Globus pallidus (tissue), 1 donor: ENCODE results near the gene BRF1.

Experiments used
- DNase-seq: peaks from one replicate; pipeline ENCODE4 v3.0.0-alpha.2; 2015; ENCODE audit warnings: low spot score

BRF1 gene

DNA sequence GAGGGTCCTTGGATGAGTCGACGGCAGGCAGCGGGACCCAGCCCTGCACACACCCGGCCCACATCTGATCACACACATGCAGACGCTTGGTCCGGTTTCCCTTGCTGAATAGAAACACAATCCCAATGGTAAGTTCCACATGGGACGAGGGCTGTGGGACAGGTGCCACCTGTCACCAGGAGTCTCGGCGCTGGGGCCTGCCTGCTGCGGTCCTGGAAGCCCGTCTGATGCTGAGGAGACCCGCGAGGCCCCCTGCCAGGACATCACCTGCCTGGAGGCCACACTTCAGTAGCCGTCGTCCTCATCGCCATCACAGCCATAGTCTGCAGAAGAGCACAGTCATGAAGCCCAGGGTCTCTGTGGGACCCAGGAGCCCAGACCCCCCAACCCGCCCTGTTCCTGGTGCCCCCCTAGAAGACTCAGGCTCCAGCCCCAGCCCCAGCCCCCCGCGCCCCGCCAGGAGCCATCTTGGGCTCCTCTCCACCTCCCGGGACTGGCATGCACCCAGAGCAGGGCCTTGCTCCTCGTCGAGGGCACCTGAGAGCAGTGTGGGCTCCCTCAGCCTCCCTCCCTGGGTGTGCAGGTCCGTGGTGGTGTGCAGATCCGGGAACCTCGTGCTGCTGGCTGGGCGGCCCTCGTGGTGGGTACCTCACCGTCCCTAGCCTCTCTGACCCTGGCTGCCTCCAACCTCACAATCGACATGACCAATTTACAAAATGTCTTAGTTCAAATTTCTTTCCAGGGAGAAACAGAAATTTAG is 90.4 kb downstream of the BRF1 start:
- no peak for DNase-seq

DNA sequence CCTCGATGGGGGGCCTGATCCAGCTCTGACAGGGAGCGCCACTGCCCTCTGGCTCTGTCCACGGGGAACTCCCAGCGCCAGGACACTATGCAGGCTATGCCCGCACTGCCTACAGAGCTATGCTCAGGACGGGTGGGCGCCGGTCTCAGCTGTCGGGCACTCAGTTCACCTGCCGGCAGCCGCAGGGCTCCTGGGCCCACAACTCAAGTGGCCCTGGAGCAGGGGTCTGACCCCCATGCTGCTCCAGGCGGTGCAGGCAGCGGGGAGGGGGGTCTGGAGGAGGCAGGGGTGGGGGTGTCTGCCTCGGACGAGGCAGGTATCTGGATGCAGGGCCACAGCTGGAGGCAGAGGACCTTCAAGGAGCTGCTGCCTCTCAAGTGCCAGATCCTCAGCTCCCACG is 91.2 kb downstream of the BRF1 start:
- no peak for DNase-seq

- DNase-seq, result no peak
Observed at GRCh38 chr14:105209091-105209490, 91.7 kb downstream of the BRF1 start.

DNA sequence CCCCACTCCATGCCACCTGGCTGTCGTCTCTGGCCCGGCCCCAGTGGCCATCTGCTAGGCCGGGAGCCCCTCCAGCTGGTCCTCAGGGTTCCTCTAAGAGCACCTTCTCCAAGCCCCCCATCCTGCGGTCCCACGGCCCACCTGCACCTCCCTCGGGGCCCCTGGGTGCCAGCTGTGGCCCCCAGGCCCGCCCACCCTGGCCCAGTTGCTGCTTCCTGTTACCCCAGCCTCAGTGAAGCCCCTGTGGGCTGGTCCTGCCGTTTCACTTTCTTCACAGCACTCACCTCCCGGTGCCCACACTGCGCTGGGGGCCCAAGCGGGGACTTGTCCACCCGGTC is 92.1 kb downstream of the BRF1 start:
- no peak for DNase-seq

GRCh38 chr14:105207996-105208737 is 92.6 kb downstream of the BRF1 start:
- DNase-seq, result no peak

DNA sequence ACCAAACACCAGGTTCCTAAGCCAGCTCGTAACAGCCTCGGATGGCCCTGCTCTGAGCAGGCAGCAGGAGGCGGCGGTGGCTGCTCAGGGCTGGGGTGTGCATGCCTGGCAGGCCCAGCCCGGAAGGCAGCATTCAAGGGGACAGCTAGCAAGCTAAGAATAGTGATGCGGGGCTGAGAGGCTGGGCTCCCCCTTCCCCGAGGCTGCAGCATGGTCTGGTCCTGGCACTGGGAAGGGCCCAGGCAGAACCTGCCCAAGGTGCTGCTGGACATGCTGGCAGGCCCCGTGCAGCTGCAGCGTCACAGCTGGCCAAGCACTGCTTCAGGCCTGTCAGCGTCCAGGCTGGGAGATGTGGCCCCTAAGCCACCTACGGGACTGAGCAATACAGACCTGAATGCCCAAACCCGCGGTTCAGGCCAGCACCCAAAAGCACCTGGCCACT is 93.3 kb downstream of the BRF1 start:
- DNase-seq, result no peak

DNA sequence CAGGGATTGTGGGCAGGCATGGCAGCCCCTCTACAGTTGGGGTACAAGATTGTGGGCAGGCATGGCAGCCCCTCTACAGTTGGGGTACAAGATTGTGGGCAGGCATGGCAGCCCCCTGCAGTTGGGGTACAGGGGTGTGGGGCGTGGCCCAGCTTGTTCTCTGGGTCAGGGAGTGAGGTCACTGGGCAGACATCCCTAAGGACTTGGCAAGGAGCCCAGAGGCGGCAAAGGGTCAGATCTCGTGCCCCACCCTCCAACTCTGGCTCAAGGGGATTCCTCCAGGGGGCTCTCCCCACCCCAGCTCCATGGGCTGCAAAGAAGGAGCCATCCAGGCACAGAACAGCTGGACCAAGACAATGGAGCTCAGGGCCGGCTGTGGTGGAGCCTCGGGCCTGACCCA is 93.9 kb downstream of the BRF1 start:
- DNase-seq, result no peak

DNA sequence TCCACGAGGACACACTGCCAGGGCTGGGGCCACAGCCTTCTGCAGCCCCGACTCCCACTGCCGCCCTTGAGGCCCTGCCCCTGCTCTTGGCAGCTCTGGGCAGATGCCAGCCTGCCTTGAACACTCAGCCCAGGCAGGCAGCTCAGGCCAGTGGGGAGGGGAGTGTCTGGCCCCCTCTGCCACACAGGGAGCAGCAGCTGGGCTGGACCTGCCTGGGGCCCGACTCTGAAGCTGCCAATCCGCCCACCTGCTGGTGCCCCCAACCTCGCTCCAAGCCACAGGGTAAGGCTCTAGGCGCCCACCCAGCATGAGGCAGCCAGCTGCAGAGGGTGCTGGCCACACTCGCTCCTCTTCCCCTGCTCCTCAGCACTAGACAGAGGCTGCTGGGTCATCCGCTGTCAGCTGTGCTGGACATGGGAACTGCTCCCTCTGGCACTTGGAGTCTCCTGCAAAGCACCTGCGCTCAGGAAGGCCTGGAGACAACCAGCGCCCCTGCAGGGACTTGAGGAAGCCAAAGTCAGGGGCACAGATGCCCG is 95.1 kb downstream of the BRF1 start:
- DNase-seq, result no peak

DNA sequence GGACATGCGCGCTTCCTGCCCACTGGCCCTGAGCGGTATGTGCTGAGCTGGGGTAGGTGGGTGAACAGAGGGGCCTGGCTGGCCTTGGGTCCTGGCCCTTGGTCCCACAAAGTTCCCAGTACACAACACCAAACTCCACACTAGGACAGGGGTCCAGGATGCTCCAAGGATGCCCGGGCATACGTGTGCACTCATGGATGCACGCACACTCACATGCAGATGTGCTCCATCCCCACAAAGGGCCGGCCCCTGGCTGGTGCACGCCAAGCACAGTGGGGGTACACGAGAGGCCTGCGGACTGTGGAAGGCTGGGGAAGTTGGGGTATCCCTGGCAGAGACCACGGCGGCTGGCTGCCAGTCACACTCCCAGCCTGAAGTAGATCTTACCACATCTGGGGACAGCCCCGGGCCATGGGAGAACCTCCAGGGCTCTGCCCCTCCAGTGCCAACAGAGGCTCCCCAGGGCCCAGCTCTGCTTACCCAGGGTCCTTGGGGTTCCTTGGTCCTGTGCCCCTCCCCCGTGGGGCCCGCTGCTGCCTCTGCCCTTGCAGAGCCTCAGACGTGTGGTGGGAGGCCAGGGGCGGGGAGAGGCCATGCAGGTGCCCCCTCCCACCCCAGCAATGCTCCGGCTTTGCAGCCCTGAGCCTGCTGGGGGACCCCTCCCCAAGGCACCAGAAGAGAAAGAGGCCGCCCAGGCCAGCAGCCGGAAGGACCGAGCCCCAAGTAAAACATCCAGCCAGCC is 95.7 kb downstream of the BRF1 start:
- DNase-seq, result no peak

DNA sequence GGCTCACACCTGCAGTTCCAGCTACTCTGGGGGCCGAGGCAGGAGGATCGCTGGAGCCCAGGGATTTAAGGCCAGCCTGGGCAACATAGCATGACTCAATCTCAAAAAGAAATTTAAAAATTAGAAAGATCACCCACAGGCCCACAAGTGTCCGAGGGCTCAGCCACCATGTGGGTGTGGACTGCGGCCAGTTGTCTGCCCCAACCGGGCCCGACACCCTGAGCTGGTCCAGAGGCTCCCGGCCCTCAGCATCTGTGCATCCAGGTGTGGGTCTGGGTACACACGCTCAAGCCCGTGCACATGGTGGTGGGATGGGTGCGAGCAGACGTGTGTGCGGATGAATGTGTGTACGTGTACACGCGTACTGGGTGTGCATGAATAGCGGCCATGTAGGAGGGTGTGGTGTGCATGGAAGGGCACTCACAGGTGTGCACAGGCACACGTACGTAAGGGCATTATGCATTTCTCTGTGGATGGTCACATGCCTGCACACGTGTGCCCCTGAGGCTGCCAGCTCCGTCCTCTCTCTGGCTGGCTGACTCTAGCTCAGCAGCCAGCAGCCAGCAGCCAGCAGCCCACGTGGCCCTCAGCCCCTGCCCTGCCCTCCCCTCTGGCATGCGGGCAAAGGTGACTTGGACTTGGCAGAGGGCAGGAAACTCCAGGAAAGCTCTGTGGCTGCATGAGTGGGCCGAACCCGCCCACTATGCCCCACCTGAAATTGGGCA is 96.4 kb downstream of the BRF1 start:
- DNase-seq, result peak; percentile 70

GRCh38 chr14:105203701-105204100 is 97.1 kb downstream of the BRF1 start:
- DNase-seq, result no peak

DNA sequence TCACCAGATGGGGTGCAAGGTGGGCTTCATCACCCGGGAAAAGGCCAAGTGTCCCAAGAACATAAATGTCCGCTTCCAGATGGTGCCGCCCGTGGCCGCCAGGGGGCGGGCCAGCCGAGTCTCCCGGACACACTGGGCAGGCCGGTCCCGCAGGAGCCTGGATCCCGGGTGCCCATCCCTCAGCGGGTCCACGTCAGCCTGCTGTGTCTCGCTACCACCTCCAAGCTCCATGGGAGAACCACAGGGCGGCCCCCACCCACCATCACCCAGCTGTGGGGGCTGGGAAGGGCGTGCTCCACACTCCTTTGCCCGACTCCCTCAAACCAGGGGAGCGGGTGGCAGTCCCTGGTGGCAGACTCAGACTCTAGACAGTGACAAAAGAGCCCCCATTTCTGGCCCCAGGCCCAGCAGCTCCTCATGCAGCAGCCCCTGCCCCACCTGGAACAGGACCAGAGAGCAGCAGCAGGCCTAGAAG is 97.7 kb downstream of the BRF1 start:
- peak; percentile 56 for DNase-seq

- DNase-seq, result no peak
Observed at GRCh38 chr14:105201925-105202513, 98.8 kb downstream of the BRF1 start.

DNA sequence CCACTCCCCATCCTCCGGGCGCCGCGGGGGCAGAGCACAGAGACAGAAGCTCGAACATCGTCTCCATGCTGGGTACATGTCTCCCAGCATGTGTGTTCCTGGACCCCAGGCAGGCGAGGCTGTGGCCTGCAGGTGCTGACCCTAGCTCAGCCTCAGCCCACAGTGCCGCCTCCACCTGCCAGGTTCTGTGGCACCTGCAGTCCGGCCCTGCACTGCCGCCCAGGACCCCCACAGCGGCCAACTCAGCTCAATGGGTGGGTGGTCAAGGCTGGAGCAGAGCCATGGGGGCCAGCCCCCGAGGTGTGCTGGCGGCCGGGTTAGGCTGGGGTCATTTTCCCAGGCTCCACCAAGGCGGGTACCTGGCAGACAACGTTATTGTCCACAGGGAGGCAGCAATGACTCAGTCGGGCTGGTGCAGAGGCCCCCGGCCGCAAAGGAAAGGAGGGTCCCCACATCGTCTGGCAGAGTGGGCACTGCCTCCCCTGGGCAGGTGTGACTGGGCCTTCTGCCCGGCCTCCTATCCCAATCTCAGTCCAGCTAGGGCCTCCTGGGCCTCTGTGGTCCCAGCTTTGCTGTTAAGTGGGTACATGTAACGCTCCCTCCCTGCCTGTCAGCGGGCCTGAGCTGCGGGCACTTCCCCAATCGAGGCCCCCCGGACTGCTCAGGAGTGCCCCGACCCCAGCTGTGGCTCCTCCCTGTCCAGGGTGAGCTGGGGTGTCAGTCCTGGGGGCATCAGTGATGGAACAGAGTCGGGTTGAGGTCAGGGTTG is 99.5 kb downstream of the BRF1 start:
- DNase-seq, result no peak

DNA sequence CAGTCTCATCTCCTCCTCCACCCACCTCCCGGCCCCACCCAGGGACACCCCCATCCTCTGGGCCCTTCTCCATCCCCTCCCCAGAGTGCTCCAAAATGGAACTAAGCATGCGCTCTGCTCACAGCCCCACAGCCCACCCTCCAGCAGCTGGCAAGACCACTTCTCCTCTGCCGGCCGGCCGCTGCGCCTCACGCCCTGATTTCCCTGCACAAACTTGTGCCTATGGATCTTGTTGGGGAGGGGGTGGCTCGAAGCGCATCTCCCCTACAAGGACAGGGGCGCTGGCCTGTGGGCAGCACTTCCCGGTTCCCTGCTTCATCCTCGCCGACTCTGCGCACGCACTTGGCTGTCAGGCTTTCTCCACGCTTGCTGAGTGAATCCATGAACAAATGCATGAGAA is 100.2 kb downstream of the BRF1 start:
- DNase-seq, result no peak

DNA sequence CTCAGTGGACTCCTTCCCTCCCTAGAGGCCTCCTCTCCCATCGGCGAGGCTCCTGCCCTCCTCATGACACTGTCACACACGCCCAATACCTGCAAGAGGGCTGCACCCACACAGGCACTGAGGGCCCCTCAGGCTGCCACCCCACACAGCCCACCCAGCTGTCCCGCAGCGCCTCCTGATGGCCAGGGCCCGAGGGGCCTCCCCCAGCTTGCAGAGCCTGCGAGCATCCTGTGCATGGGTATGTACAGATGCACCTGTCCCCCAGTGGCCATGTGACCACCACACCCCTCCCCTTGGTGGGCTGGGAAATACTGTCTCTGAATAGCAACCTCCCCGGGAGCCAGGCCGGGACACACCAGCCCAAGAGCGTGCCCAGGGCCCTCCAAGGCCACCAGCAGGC is 100.7 kb downstream of the BRF1 start:
- no peak for DNase-seq

GRCh38 chr14:105199093-105199492 is 101.7 kb downstream of the BRF1 start:
- DNase-seq, result no peak

DNA sequence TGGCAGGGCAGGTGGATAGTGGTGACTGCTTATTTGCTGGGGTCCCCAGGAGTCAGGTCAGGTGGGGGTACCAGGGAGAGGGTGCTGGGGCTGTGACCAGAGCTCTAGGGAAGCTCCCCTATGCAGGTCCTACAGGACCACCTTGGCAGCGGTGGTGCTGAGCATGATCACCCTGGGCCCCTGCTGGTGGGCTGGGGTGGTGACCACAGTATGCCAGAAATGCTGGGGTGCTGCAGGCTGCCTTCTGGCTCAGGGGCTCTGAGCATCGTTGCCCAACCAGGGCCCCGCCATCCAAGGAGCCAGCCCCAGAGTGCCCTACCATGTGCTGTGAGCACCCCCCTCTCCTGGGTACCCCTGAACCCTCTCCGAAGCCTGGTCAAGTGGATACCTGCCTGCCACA is 102.2 kb downstream of the BRF1 start:
- DNase-seq, result no peak

DNA sequence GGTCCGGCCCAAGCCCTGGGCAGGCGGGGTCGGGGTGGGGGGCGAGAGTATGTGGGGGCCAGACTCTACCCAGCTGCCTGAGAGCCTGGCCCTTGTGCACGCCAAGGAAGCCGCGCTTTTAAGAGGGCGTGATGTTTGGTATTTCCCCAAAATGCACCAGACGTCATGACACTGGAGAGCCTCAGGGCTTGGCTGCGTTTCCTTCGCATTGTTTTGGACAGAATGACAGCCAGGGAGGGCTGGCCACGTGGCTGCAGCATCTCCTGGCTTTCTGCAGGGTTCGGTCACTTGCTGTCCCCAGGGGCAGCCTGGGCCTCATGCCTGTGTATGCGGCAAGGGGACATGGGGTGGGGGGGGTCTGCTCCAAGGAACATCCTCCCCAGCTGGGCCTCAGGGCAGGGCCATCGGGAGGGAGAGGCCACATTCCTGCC is 103.6 kb downstream of the BRF1 start:
- peak; percentile 49 for DNase-seq

- no peak for DNase-seq
Observed at GRCh38 chr14:105196265-105196960, 104.4 kb downstream of the BRF1 start.
